Inflammatory macrophage treated with lipopolysaccharide for 1 hour (primary cell): Measurements from ENCODE around the gene BCAR3.
"Not testable (repeated sequence)": the region's sequence is repeated elsewhere in the genome, so short reads cannot be mapped to it uniquely, and the experiment has no call there.

Experiments used
- DNase-seq, 2 donors: peaks; one replicate each; pipeline ENCODE4 v3.0.0-alpha.2; 2020 to 2022

BCAR3 gene

DNA sequence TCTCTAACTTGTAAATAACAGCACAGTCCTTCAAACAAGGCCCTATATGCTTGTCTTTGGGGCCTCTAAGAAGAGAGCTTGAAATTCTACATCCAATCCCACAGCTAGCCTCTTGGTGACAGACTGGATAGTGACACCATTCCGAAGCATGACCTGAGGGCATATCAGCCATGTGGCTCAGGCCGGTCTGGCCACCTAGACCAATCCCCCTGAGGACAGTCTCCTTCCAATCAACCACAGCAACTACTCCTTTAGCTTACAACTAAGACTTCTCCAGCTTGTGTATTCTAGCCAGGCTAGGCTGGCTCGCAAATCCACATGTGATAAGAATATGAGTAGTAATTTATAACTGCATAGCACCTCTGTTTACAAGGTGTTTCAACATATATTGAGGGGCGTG, 14.0 kb downstream of the BCAR3 start:
- no peak for DNase-seq

DNA sequence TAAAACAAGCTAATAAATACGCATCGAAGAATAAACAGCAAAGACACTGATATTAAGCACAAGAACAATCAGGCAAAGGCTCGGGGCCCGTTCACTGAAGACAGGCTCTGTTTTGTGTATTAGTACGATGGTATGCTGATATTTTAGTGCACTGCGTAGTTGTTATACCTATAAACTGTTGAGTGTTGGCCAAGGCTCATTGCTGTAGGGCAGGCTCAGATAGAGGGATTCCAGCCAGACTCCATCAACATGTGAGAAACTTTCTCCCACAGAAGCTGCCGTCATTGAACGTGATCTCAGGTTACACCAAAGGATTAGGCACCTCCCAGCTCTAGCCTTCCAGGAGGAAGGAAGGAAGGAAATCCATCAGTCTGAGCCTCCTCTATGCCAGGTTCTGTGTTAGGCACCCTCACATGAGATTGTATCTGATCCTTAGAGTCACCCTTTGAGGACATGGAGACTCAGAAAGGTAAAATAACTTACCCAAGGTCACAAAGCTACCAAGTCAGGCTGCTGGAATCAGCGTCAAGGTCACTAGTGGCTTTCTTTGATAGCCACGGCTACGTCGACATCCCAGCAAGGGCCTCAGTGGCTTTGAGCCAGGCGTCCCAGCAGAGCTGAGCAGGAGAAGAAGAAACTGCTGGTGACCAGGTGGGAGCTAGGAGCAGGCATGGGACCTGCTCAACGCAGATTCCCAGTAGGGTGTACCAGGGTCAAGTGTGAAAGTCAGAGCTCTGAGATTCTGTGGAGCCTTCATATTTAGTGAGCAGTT, 14.8 kb downstream of the BCAR3 start:
- DNase-seq = no peak

DNA sequence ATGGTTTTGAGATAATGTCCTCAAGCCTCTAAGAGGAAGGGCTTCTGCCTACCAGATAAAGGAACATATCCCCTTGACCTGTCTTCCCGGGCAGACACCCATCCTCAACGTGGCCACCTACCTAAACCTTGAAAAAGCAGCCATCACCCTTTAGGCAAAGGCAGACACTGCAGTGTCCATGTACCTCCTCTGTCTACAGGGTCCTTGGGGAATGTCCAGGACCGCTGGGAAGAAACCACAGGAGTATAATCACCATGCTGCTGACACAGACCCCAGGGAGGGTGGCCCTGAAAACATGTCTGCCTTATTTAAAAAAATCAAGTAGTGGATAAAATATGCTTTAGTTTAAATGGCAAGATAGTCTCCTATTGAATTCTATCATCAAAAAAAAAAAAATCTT, 16.6 kb downstream of the BCAR3 start:
- DNase-seq = no peak

DNA sequence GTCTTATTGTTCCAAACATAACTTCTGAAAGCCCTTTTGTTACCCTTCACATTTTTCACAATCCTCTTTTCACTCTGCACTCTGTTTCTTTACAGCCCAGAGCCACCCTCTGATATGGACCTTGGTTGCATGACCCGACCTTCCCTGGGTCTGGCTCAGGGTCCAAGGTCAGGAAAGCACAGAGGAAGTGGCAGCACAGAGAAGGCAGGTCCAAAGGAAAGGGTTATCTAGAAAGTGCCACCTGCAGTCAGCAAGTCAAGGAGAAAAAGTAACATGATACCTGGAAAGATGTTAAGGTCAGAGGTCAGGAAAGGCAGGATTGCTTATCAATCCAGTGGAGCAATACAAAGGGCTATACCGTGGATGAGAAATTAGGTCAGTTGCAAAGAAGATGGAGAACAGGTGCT, 18.4 kb downstream of the BCAR3 start:
- no peak for DNase-seq

DNA sequence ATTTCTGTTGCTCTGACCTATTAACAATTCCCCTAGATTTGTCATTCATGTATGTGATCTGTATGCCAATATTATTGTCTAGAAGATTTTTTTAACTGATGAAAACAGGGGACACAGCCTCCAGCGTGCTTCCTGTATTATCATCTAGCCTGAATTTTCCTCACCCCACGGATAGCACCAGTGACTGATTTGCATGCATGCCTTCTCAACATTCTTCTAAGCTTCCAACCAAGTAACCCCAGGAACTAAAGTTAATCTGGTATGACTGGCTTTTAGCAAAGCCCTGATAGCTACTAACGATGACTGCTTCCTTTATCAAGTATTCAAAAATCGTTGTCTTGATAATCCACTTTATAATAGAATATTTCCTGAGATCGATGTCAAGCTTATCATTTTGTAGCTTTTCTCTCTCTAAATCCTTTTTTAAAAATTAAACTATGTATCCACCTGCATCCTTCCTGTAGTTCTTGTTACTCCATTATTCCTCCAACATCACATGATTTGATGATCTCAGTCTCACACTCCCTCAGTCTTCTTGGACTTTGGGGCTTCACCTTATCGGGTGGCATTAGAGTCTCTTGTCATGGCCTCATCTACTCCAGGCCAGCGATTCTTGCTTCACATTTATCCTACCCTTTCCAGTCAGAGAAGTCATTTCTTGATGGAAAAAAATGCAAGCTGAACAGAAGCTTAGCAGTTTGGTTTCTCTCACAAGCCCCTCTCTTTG, 19.0 kb downstream of the BCAR3 start:
- no peak for DNase-seq

DNA sequence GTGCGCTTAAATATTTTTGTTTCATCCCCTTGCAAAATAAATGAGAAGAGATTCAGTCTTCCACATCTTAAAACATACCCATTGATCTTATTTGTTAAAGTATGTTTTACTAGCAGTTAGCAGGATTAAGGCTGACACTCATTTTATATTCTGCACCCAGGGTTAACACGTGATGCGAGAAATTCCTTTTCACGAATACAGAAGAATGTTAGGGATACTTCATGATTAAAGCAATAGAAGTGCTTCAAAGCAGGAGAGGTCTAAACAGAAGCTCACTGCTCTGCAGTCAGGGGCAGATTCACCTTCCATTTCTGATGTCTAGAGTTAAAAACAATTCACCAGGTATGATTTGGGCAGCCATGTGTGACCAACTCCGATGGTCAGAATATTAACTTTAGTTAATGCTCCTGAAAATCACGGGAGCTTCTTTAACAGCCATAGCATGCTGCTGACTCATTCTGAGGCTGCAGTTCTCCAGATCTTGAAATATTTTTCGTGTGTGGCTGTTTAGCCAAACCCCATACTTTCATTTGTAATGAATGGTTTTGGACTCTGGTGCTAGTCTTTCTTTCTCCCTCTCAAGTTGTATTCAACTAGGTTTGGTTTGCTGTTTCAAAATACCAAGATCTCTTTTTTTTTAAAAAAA, 19.7 kb downstream of the BCAR3 start:
- peak; percentile 40 to 44 for DNase-seq

DNA sequence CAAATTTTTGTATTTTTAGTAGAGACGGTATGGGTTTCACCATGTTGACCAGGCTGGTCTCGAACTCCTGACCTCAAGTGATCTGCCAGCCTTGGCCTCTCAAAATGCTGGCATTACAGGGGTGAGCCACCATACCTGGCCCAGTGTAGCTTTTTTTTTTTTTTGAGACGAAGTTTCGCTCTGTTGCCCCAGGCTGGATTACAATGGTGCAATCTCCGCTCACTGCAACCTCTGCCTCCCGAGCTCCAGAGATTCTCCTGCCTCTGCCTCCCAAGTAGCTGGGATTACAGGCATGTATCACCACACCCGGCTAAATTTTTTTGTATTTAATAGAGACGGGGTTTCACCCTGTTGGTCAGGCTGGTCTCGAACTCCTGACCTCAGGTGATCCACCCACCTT, 20.3 kb downstream of the BCAR3 start:
- DNase-seq = not testable (repeated sequence)

DNA sequence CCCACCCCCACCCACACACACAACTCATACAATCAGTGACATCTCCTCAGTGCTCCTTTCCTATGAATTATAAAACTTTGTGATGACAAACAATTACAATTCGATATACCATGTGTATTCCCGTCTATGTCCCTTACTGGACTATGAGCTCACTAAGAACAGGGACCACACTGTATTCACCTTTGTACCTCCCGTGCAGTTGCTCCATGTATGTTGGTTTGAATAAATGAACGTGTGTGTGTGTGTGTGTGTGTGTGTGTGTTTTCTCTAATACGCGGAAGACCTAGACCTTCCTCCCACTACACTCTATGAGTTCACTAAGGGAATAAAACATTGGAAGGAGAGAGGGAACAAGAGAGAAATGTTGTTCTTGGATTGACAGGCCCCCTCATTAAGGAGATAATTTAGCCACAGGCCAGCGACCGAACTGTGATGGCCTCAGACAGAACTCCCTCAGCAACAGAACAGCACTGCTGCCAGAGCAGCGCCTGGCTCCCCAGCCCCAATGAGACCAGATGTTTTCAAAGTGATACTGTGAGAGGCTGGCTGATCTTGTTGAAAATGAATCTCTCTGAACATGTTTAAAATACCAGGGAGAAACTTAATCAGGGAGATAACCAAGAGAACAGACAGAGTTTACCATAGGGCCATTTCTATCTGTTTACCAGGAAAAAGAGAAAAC, 21.7 kb downstream of the BCAR3 start:
- no peak for DNase-seq

DNA sequence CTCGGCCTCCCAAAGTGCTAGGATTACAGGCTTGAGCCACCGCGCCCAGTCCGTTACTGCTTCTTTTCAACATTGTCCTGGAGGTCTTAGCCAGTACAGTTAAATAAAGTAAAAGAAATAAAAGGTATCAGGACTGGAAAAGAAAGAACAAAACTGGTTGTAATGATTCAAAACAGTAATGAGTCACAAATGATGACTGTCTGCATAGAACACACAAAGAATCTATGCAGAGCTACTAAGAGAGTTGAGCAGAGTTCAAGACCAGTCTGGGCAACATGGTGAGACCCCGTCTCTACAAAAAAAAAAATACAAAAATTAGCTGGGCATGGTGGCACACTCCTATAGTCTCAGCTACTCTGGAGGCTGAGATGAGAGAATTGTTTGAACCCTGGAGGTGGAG, 23.4 kb downstream of the BCAR3 start:
- DNase-seq = no peak

DNA sequence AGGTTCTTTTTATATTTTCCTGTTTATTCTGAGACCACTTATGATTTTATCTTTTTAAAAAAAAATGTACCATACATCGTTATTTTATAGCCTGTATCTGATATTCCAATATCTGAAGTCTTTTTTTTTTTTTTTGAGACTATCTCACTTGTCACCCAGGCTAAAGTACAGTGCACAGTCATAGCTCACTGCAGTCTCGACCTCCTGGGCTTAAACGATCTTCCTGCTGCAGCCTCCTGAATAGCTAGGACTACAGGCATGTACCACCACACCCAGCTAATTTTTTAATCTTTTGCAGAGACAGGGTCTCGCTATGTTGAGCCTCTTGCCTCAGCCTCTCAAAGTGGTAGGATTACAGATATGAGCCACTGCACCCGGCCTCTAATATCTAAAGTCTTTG, 25.1 kb downstream of the BCAR3 start:
- no peak for DNase-seq

DNA sequence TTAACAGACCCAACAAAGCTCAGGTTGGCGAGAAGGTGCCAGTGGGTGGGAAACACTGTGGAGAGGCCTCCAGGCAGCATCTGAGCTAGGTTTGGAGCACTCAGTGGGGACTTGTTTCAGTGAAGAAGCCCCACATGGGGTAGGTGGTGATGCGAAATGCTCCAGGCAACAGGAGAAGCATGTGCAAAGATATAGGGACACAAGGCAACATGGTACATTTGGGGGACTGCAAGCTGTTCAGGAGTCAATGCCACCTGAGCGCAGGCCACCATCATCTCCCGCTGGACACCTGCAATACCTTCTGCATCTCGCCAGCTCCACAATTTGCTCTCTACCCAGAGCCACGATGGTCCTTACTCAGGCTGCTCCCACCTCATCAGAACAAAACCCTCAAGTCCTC, 28.0 kb downstream of the BCAR3 start:
- DNase-seq = no peak

DNA sequence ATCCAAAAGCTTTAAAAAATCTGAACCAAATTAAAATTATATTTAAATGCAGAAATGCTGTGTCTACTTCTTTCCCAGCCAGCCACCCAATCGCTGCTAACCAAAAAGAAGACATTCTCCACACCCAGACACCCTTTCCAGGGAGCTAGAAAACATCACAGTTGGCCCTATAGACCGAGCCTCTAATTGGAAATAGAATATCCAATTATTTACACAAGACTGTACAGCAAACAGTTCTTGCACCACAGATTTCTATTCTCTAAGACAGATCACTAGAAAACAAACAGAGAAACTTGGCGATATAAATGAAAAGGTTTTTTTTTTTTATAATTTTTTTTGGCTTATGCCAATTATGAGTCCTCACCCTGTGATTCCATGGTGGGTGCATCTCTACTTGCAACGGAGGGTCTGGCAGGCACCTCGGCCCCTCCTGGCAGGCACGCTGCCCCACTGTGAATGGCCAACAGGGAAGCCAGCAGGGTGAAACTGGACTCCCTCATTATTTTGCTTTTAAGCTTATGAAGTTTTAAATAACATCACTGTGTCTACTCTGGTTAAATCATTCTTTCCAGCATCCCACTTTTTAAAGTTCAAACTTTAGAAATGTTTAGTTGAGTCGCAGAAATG, 29.2 kb downstream of the BCAR3 start:
- no peak for DNase-seq

DNA sequence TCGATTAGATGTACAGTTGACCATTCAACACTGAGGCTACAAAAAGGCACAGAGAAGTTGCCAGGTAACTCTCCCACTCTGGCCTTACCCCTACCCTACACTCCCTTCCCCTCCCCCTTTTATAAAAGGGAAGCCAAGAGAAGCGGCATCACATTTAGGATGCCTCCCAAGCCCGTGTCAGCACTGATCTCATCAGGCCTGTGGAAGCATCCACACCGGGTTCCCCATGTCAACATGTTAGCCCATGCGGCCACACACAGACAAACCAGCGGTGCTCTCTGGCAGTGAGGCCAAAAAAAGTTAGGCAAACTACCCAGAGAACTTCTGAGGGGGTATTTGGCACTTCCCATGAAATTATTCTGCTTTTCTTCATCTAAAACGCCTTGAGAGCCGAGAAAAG, 29.9 kb downstream of the BCAR3 start:
- no peak for DNase-seq

DNA sequence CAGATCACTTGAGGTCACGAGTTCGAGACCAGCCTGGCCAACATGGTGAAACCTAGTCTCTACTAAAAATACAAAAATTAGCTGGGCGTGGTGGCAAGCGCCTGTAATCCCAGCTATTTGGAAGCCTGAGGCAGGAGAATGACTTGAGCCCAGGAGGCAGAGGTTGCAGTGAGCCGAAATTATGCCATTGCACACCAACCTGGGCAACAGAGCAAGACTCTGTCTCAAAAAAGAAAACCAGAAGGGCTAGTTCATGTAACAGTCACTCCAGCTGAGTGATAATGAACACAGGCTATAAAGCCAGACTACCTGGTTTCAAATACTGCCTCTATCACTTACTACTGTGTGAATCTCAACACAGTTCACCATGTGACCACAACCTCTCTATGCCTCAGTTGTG, 31.5 kb downstream of the BCAR3 start:
- not testable (repeated sequence) for DNase-seq

DNA sequence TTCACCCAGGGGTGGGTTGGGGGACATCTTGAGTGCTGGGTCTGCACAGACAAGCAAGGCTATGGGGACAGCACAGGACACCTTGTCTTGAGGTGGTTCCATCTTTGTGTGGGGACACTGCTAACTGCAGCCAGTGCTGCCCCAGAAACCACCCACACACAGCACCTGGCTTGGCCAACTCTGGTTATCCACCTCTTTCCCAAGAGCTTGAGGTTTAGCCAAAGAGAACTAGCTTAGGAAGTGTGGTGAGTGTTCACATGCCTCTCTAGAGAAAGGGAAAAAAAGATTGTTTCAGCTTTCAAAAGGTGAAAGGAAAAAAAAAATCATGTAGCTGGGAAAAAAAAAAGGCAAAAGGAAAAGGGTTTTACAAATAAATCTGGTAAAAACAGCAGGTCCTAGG, 32.4 kb downstream of the BCAR3 start:
- no peak for DNase-seq

DNA sequence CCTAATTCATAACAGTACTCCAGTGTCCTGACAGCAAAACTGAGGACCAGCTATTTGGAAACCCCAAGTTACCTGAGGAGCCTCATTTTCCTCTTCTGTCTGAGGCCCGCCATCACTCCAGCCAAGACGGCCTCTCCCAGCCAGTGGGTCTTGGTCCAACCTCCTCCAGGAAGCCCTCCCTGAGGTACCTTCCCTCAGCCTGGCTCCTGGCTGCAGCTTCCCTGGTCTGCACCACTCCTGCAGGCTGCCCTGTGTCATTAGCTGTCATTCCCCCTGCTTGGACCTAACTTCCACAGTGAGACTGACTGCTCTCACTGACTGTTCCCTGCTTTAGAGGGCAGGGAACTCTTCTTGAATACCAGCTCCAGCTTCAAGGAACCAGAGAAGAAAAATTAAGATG, 33.0 kb downstream of the BCAR3 start:
- no peak for DNase-seq

DNA sequence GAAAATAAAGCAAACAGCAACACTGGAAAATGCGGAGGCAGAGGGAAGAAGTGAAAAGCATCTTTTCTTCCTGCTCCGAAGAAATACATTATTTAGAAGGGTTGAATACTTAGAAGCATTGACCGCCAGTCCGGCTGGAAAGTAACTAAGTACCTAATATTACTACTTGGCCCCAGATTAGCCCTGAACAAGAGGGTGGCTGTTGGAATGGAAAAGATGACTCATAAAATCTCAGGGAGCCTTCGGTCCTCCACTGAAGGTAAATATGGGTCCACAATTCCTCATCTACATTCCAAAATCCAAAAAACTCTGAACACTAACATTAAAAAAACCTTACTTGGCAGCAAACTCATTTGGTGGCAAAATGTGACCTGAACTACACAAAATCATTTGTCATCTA, 40.1 kb downstream of the BCAR3 start:
- no peak for DNase-seq

DNA sequence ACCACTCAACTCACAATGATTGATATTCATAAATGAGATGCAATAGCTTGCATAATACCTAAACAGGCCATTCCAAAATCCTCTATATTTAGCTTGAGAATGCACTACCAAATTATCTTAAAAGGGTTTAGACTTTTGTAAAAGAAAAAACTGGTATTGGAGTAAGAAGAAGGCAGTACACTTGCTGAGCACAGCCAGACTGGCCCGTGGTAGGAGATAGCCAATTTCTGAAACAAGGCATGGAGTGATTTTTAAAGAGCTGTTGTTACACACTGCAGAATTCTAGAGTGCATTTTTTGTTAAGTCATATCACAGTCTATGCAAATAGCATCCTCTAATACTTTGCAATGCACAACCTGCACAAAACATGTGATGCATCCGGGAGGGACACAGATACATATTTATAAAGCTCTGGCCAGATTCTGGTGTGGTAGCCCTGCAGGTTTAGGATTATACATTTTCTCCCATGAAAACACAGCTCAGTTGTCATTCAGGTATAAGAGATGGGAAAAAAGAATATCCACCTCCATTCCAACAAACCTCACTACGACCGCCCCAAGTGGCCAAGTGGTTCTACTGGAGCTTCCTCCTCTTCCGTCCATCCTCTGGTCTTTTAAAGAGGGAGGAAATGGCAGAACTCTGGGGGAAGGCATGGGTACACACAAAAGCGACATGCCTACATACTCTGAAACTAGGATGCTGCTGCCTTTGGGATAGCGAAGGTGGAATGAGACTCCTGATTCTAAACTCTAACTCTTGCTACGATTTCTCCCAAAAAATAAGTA, 40.8 kb downstream of the BCAR3 start:
- no peak for DNase-seq

DNA sequence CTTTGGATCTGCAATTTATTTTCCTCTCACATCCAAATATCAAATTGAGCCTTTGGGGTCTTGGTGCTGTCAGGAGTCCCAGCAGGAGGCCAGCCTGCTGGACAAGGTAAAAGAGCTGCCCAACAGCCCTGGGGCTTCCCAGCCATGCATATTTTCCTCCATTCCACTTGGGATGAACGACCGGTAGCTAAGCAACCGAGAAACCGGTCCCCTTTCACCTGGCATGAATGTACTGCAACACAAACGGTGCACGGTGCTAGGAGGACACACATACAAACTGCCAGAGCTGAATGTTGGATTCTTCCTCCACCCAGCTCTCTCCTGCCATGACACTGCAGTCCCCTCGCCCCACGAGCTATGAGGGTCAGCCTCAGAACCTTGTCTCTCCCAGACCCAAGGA, 42.7 kb downstream of the BCAR3 start:
- DNase-seq = no peak

DNA sequence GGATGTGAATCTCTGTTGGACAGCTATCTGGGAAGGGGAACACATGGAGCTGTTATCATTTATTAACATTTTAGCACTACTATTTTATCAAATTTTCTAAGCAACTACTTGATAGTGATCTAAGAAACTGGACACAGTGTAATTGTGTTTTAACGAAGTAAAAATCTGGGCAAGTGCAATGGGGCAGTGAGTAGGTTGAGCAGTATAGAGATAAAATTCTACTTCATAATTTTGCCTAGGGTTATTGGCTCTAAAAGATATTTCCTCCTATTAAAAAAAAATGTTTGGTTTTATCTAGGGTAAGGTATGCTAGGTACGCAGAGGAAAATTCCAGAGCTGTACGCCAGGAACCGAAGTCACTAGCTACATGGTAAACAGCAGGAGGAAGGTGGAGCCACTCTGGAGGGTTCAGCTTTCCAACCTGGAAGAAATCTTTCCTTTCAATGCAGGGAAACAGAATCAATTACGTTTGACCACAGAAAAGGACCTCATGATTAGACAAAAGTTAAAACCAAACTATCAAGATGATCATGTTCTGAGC, 43.3 kb downstream of the BCAR3 start:
- DNase-seq = no peak

DNA sequence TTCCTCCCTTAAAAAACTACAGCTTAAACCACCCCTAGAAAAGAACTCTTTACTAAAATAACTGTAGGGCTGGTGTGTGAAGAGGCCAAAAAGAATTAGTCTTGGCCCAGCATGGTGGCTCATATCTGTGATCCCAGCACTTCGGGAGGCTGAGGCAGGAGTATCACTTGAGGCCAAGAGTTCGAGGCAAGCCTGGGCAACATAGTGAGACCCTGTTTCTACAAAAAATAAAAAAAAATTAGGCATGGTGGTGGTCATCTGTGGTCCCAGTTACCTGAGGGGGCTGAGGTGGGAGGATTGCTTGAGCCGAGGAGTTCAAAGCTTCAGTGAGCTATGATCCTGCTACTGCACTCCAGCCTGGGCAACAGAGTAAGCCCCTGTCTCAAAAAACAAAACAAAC, 44.9 kb downstream of the BCAR3 start:
- no peak for DNase-seq
